GM19455 (cell line): Measurements from ENCODE around the gene ZAR1.

ENCODE experiments used
- ATAC-seq: cut with Tn5 transposase; IDR thresholded peaks from one replicate; pipeline ENCODE4 v1.9.1; 2021; ENCODE audit not compliant: unreplicated experiment

Gene ZAR1

DNA sequence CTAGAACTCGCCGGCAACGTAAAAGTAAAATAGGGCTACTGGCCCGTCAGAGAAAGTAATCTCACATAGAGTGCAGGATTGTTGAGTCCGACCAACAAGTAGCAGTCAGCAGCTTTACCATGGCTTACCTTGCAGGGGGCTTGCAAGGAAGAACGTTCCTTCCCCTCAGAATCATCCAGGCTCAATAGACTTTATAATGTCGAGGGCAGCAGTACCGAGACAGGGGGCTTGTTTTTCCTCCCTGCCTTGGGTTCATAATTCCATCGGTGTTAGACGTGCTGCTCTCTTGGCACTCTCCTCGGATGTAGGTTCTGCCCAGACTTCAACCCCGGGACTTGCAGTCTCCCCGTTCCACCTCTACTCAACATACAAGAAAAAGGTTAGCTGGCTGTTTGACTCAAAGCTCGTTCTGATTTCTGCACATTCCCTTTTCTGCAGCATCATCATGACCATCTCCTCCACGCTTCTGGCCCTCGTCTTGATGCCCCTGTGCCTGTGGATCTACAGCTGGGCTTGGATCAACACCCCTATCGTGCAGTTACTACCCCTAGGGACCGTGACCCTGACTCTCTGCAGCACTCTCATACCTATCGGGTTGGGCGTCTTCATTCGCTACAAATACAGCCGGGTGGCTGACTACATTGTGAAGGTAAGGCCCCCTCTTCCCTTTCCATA, 5.4 kb upstream of the ZAR1 start:
- no peak for ATAC-seq

DNA sequence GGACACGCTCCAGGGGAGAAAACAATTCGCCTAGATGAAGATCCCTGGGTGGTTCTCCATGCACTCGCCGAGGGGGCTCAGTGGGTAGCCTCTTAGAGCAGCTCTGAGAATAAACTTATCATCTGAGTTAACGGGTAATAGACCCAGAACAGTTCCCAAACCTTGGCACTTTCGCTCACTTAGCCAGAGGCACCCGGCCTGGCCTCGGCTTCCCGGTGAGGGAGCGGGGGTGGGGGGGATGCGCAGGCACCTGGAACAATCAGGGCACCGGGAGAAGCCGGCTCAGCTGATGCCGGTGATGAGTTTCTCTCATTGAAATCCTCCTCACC, 405 bp upstream of the ZAR1 start:
- ATAC-seq = no peak

DNA sequence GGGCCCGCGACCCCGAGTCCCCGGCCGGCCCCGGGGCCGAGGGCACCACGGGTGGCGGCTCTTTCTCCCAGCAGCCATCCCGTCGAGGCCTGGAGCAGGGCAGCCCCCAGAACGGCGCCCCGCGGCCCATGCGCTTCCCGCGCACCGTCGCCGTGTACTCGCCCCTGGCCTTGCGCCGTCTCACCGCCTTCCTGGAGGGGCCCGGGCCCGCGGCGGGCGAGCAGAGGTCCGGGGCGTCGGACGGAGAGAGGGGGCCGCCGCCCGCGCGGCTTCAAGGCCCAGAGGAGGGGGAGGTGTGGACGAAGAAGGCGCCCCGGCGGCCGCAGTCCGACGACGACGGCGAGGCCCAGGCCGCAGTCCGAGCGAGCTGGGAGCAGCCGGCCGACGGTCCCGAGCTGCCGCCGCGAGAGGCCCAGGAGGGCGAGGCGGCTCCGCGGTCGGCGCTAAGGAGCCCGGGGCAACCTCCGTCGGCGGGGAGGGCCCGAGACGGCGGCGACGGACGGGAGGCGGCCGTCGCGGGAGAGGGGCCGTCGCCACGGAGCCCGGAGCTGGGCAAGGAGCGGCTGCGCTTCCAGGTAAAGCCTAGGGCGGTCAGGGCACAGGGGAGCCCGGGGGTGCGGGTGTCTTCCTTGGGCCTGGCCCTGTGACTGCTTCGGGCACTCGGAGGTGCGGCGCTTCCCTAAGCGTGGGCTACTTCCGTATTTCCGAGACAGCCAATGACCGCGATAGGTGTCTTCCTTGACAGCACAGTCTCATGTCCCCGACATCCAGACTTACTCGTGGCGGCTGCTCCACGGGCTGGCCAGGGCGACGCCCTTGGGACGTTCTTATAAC, 845 bp downstream of the ZAR1 start:
- no peak for ATAC-seq

DNA sequence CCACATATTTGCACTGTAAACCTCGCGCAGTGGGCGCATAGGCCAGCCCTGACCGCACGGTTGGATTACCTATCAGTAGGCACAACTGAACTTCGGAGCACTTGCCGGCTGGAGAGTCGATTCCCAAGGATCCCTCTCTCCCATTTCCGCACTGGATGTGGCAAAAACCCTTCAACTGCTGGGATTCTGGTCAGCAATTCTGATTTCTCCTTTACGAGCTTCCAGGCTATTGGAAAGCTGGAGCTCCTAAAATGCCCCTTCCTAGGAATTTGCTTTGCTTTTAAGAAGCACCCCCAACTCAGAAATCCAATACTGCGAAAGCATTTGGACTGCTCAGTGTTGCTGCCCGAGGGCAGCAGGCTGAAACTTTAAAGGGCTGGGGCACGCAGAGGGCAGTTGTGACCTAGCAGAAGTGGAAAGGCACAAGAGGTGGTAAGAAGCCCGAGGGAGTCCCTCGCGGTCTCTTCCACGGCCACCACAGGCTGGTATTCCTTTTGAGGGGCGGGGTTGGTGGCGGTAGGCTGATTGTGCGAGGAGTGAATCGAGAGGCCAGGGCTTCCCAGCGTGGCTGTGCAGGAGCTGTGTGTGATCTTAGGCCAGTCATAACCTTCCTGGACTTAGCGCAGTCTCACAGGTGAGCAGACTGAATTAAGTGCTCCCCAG, 1.6 kb downstream of the ZAR1 start:
- no peak for ATAC-seq

GRCh38 chr4:48493452-48494100, 3.5 kb downstream of the ZAR1 start:
- no peak for ATAC-seq

GRCh38 chr4:48495941-48496340, 5.9 kb downstream of the ZAR1 start:
- no peak for ATAC-seq

DNA sequence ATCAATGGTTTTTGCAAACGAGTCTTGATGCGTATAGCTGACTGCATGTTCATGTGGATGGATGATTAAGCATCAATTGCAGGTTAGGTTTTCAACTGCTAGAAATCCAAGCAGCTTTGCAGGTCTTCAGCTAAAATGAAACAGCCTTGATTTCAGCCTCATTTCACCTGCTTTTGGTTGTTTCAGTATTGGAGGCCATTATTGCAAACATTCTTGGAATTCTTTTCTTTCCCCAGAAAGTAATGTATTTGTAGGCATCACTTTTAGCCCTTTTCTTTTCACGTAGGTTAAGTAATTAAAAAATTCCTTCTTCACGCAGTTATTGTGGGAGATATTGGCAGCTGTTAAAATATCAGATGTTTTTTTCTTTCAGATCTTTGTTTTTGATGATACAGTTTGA, 8.8 kb downstream of the ZAR1 start:
- ATAC-seq = no peak

DNA sequence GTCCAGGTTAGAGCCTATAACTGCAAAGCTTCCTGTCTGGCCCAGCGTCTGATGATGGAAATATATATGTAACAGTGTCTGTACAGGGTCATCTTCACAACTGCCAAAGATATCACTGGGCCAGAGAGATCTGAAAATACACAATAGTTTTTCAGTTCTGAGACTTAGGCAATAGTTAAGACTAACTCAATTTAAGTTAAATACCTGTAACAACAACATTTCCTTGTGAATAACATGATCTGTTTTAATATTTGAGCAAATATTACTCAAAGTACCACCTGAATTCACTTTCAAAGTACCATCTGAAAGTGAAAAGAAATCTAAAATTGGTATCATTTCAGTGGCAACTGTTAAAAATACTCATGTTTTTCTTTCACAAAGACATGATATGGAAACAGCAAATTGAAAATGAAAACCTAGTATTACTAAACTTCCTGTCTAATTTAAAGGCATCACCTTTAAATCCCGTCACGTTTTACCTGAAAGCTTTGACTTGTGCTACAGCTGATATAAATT, 9.6 kb downstream of the ZAR1 start:
- peak; percentile 80 for ATAC-seq

DNA sequence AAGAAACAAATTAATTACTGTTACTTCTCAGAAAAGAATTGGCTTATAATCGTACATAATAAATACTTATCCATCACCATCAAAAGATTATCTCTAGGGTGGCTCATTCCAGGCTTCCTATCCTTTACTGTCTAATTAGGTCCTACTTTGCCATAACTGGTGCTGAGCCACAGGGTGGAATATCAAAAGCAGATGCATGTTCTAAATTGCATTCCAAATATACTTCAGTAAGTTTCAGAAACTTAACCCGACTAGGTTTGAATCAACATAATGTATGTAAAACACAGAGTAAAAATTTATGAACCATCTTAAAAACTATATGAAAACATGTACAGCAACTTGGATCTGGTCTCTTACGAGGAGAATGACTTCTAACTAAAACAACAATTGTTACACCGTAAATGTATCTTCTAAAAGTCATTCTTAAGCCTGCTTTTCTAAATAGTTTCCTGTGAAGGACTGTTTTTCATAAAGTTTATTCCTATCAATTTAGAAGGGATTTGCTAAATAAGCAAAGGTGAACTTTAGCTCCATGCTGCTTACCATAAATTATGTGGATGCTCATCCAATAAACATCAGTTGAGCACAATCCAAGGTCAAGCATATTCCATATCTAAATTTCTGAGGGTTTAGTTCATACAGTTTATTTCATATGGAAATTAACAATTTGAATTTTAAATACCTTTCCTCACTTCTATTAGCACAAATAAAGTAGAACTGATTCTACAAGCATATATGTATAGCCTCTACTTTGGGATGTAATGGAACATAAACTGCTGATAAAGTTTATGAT, 13.4 kb downstream of the ZAR1 start:
- no peak for ATAC-seq

GRCh38 chr4:48504026-48504330, 13.9 kb downstream of the ZAR1 start:
- no peak for ATAC-seq

DNA sequence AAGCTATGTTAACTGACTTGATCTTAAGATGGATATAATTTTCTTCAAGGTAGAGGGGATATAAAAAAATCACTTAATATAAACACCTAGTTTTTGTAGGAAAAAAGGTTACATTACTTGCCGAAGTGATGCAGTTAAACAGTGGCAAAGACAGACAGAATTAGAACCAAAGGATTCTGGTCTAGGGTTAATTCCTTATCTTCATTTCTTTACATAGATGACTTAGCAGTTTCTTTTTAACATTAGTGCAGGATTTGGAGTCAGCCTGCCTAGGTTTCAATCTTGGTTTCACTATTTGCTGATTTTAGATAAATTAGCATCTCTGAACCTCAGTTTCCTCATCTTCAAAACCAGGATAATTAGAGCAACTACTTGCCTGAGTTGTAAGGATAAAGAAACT, 14.3 kb downstream of the ZAR1 start:
- ATAC-seq = no peak

GRCh38 chr4:48506716-48507115, 16.7 kb downstream of the ZAR1 start:
- no peak for ATAC-seq

DNA sequence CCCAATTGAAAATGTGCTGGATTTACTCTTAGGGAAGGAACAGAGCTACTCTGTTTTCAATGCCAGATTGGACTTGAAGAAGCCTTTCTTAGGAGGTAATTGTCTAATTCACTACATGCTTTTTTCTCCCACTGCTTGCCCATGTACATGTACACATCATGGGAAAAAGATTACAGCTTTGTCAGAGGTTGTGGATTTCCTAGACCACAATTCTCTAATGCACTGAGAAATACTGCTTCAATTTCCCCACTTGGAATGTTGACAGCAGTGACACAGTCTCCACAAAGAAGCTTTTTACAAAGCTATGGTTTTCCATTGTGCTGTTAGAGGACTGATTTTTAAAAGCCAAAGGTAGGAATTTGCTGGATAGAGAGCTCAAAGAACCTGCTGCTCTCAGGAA, 19.5 kb downstream of the ZAR1 start:
- ATAC-seq = no peak

GRCh38 chr4:48518143-48518542, 28.1 kb downstream of the ZAR1 start:
- no peak for ATAC-seq

- ATAC-seq = no peak
Observed at GRCh38 chr4:48526406-48526805, 36.4 kb downstream of the ZAR1 start.

DNA sequence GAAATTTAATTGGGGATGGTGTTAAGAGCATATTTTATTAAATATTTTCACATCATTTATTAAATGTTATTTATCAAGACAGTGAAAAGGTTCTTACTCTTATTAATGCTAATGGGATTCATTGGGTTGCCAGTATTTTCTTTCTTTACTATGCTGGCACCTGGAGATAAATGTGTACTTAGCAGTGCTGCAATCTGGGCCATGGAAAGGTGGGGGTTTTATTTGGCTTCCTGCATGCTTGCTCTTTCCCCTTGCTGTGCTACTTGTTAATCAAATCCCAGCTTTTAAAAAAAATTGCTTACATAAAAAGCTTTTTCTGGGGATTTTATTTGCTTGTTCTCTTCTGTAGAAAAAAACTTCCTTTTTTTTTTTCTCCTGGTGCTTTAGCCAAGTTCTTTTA, 48.3 kb downstream of the ZAR1 start:
- no peak for ATAC-seq

DNA sequence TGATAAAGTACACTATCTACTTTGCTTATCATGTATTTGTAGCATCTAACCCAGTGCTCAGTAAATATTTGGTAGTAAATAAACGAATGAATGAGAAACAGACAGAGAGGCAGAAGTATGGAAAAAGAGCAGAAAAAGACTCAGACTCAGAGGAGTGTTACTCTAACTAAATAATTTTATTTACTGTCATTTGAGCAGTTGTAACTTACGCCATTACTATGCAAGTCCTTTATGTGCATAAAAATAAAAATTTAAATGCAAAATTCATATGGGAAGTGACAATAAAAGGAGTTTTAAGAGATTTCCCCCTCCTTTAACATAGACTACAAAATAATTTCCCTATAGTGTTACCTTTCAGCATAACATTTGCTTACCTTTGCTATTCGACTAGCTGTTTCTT, 49.5 kb downstream of the ZAR1 start:
- no peak for ATAC-seq

DNA sequence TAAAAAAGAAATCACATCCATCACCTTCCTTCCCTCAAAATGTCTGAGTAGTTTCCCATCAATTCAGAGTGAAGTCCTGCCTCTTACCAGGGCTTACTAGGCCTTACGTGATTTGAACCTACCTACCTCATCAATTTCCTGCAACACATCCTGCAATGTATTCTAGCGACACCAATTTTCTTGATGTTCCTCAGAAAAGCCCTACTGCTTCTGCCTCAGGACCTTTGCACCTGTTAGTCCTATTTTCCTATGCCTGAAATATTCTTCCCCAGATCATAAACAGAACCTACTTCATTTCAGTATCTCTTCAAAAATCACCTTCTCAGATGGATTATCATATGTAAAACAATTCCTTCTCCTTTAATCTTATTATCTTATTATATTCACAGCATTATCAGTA, 52.8 kb downstream of the ZAR1 start:
- no peak for ATAC-seq

GRCh38 chr4:48543796-48544195, 53.7 kb downstream of the ZAR1 start:
- ATAC-seq = no peak
